Measurements from ENCODE around the gene CNDP1.

The CNDP1 gene

GRCh38 chr18:74507097-74507881 lies 27.0 kb upstream of the CNDP1 start:
- DNase-seq: no peak

DNA sequence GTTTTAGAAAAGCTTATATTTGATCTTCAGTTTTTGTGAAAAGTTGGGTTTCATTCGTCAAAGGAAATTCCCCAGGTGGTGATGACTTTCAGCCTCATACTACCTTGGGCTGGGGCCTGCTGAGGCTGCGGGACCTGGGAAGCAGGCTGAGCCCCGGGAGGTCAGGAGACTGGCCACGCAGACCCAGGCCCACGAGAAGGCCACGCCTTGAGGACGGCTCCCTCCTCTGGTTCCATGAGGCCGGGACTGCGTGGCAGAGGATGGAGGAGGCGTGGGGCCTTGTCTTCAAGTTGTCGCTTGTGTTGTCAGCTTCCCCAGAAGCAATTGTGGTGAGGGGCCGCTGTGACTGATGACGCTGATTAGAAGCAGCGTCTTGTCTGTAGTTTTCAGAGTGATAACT lies 26.4 kb upstream of the CNDP1 start:
- no peak for DNase-seq

DNA sequence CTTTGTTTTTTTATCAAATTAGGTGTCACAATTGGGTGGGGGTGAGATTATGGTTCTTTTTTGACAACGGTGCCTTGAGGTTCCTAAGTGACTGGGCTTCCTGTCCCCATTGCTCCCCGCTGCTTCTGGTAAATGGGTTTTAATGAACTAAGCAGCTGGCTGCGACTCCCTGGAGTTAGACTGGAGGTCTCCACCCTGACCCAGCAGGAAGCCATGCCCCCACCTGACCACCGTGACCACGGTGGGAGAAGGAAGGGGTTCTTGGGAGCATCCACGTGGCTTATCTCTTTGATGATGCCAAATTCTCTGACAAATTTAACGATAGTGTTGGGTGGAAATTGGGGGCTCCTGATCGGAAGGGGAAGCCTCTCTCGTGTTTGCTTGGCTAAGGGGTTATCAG lies 25.9 kb upstream of the CNDP1 start:
- DNase-seq: no peak

DNA sequence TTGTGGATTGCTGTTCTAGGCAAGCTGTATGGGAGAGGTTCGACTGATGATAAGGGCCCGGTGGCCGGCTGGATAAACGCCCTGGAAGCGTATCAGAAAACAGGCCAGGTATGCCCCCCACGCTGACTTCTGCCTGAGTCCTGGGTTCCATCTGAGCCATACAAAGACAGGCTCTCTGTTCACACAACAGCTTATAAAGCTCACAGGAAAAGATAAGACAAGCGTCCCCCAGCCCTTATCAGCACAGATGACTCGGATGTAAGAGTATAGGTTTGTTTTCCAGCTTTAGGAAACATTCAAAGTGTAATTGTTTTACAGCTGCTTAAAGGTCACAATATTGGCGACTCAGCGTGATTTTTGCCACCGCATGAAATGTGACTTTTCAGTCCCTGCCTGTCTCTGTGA lies 25.5 kb upstream of the CNDP1 start:
- DNase-seq: no peak

DNA sequence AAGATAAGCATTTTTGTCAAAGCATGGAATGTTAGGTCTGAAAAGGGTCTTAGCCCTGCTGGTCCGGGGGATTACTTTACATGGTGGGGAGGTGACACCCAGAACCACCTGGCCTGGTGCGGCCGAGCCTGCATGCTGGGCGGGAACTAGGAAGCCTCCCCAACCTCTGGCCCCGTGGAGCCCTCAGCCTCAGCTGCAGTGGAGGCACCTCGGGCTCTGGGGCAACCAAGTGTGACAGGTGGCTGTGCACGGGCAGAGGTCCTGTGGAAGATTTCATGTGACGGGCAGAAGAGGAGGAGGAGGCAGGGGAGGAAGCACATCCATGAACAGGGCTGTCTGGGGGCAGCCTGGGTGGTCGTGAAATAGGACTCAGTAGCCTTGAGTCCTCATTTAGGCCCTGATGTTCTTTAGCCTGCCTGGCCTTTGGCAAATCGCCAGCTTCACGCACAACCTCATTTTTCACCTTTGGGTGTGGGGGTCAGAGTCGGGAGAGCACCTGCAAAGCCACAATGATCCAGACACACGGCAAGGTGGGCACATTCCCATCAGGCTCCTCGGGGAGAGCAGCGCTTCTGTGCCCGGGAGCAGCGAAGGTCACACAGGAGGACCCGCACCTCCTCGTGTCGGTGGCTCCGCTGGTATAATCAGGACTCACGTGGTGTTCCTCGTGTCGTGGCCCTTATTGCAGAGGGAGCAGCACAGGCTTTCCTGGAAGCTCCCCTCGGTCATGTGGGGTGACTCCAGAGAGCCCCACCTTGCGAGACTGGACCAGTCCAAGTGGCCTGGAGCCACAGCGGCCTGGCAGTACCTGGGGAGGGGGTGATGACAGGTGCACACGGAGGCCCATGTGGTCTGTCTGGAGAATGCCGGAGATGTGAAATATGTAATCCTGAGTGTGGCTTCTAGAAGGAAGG lies 24.2 kb upstream of the CNDP1 start:
- DNase-seq: no peak

DNA sequence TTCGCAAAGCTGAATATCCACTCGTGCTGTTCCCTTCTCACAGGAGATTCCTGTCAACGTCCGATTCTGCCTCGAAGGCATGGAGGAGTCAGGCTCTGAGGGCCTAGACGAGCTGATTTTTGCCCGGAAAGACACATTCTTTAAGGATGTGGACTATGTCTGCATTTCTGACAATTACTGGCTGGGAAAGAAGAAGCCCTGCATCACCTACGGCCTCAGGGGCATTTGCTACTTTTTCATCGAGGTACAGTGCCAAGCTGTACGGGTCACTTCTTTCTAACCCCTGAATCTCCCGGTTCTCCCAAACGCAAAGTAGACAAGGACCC lies 23.6 kb upstream of the CNDP1 start:
- DNase-seq: no peak

- no peak for DNase-seq
These were observed 22.5 kb upstream of the CNDP1 start for GRCh38 chr18:74511823-74512222.

DNA sequence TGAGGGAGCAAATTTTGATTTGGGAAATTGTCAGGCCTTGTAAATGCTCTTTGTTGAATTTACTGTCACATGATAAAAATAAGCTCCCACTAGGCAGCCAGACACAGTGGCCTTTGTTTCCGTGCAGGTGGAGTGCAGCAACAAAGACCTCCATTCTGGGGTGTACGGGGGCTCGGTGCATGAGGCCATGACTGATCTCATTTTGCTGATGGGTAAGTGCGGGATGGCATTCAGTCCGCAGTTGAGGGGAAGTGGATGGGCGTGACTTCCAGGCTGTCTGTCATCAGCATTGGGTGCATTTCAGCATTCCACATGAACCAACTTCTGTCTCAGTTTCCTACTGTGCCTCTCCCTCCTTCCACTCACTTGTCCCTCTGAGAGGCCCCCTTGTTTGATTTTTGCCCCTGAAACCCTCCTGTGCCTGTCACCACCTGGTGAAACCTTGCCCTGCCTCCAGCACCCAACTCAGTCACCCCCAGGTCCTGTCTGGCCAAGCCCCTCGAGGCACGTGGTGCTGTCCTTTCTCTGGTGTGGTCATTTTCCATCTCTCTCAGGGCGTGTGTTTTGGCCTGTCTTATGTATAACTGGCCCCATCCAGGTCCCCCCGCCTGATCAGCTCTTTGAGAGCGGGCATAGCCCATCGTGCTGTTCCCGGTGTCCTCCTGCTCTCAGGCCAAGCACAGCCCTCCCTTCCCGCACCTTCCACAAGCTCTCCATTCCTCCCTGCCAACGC lies 21.8 kb upstream of the CNDP1 start:
- DNase-seq: no peak

DNA sequence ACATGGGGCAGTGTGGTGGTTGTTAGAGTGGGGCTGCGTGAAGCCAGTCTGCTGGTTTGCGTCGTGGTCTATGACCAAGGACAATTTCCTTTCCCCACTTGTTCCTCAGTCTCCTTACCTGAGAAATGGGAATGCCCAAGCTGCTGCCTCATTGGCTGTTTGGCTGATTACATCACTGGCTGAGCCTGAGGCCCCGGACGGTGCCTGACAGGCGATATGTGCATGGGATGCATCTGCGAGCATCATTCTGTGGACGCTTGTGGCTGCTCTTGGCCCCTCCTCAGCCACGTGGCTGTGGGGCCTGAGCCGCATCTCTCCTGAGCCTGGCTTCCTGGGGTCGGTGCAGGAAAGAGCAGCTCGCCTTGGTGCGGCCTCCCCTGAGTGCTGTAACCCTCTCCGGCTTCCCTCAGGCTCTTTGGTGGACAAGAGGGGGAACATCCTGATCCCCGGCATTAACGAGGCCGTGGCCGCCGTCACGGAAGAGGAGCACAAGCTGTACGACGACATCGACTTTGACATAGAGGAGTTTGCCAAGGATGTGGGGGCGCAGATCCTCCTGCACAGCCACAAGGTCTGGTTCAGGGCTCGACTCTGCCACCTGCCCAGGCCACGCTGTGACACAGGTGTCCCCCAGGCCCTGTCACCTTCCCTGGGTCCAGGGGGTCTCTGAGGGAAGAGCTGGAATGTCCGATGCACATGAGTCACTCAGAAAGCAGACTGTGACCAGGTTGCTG lies 21.0 kb upstream of the CNDP1 start:
- DNase-seq: no peak

- DNase-seq: no peak
These were observed 20.5 kb upstream of the CNDP1 start for GRCh38 chr18:74513883-74514205.

DNA sequence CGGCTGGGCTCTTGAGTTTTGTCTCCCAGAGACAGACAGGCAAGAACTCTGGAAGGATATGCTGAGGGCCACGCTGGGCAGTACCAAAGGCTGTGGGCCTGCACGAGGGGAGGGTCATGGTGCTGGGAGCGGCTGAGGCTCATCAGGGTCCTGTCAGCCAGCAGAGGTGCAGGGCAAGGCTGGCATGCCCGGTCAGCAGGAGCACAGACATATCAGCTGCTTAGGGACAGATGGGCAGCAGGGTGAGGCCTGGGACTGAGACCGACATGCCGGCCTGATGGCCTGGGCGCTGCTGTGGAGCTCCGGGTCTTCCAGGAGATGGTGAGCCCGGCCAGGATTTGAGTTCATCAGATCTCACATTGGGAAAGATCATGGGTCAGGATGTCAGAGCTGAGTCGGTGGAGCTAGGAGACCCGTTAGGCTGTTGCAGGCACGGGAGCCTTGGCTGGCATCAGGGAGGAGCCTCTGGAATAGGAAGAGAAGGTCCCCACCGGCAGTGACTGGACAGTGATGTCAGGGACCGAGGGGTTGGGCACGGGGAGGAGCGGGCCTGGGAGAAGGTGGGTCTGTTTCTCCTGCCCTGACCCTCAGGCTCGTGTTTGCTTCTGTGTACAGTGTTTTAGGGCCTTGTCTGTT lies 19.3 kb upstream of the CNDP1 start:
- no peak for DNase-seq

- DNase-seq: no peak
These were observed 18.6 kb upstream of the CNDP1 start for GRCh38 chr18:74515620-74516231.

GRCh38 chr18:74516271-74517235 lies 17.7 kb upstream of the CNDP1 start:
- DNase-seq: no peak

GRCh38 chr18:74517236-74517630 lies 17.1 kb upstream of the CNDP1 start:
- DNase-seq: no peak

GRCh38 chr18:74518456-74519295 lies 15.6 kb upstream of the CNDP1 start:
- DNase-seq: no peak

DNA sequence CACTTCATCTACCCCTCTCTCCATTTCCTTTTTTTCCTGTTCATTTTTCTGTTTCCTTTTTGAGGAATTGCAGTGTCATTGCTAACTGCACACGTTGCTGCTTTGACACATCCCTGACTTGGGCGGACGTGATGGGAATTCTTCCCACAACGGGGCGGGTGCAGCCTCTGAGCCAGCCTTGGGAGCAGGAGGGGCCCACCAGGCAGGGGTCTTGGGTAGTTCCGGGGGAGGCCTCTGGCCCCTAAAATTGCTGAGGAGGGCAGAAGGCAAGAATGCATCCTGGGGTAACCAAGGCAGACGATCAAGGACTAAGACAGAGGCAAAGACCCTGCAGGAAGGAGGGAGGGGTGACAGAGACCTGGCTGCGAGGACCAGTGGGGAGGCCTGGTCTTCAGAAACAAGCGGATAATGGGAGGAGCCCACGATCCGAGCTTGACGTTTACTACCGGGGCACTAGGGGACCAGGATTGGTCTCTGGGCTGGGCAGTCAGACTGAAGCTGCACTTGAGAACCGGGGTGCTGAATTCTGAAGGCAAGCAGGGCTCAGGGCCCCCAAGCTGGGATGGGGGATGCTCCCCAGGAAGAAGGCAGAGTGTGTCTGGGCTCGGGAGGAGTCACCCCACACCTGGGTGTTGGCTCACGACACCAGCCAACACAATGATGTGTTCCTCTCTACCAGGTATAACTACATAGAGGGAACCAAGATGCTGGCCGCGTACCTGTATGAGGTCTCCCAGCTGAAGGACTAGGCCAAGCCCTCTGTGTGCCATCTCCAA lies 14.8 kb upstream of the CNDP1 start:
- DNase-seq: no peak

- no peak for DNase-seq
These were observed 14.0 kb upstream of the CNDP1 start for GRCh38 chr18:74520096-74520833.

DNA sequence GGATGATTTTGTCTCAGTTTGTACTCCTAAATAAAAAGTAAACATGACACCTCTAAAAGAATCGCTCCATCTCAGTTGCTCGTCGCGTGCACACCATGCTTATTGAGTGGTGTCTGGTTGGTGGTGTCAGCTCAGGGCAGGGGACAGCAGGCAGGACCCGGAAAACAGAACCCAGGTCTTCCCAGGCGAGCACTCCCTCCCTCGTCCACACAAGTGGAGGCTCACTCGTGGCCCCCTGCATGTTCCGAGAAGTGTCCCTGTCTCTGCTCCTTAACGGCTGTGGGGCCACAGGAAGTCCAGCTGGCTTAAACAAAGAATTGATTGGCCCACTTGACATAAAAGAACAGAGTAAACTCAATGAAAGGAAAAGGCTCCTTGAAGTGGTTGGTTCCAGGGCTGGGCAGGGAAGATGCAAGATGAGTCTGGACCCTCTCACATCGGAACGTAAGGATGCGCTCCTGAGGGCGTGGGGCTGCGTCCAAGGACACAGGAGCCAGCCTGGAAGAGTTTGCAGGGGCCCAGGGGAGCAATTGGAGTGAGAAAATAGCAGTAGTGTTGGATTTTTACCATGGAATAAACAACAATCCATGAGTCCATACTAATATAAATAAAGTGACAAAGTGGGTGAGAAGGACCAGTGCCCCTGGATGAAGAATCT lies 13.1 kb upstream of the CNDP1 start:
- no peak for DNase-seq
